ENCODE results near the gene IQGAP3.

- TF ChIP-seq POLR2AphosphoS5 (IDR thresholded peaks at IDR 0.05) (no peak), CTCF (IDR thresholded peaks at IDR 0.05) (no peak), POLR2A (IDR thresholded peaks at IDR 0.05) (no peak)
These were observed 24.4 kb downstream of the IQGAP3 start for GRCh38 chr1:156547982-156548381.
